ENCODE data around the gene NAT14.

The NAT14 gene

DNA sequence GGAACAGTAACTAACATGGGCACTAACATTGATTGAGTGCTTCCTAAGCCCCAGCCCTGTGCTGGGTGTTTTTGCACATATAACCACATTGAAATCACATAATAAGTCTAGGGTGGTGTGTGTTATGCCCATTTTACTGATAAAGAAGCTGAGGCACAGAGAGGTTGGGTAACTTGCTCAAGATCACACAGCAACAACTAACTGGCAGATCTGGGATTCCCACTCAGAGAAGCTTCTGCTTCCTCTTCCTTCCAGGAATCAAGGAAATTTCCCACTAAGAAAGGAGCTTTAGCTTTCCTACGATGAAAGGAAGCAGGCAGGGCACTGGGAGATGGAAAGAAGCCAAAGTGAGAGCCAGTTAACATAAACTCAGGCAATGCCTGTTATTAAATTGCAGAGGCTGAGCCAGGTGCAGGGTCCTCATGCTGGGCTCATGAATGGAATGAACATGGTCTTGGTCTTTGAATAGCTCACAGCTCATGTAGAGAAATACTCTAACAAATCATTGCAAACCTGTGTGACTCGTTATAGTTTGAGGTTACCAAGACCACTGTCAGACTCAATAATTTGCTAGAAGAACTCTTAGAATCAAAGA, 13.4 kb downstream of the NAT14 start:
- TF ChIP-seq, protein P1, sequence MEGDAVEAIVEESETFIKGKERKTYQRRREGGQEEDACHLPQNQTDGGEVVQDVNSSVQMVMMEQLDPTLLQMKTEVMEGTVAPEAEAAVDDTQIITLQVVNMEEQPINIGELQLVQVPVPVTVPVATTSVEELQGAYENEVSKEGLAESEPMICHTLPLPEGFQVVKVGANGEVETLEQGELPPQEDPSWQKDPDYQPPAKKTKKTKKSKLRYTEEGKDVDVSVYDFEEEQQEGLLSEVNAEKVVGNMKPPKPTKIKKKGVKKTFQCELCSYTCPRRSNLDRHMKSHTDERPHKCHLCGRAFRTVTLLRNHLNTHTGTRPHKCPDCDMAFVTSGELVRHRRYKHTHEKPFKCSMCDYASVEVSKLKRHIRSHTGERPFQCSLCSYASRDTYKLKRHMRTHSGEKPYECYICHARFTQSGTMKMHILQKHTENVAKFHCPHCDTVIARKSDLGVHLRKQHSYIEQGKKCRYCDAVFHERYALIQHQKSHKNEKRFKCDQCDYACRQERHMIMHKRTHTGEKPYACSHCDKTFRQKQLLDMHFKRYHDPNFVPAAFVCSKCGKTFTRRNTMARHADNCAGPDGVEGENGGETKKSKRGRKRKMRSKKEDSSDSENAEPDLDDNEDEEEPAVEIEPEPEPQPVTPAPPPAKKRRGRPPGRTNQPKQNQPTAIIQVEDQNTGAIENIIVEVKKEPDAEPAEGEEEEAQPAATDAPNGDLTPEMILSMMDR (IDR thresholded peaks at IDR 0.05; ENCODE audit: low read depth, low read length, missing control alignments): no peak
- H3K4me3 ChIP-seq (replicated peaks; ENCODE audit: low read depth, low read length): no peak overlapping the region
- DNase-seq (ENCODE audit: extremely low read depth, low read depth): no peak

DNA sequence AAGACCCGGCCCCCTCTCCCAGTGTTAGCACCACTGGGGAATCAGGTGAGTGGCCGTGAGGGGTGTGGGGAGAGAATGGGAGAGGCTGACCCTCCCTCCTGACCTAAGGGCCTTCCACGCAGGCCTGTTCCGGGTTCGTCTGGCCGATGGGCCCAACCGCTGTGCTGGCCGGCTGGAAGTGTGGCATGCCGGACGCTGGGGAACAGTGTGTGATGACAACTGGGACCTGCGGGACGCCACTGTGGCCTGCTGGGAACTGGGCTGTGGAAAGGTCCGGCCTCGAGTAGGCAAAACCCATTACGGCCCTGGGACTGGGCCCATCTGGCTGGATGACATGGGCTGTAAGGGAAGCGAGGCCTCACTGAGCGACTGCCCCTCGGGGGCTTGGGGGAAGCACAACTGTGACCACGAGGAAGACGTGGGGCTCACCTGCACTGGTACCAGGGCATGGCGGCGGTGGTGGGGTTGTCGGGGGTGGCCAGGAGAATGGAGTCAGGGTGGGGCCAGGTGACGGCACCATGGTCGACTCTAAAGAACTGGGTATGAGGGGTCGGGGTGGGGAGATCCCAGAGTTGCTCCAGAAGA, 15.5 kb downstream of the NAT14 start:
- DNase-seq (ENCODE audit: extremely low read depth, low read depth): no peak
- TF ChIP-seq, protein P1 (IDR thresholded peaks at IDR 0.05; ENCODE audit: low read depth, low read length, missing control alignments): no peak
- H3K4me3 ChIP-seq (replicated peaks; ENCODE audit: low read depth, low read length): no peak overlapping the region

DNA sequence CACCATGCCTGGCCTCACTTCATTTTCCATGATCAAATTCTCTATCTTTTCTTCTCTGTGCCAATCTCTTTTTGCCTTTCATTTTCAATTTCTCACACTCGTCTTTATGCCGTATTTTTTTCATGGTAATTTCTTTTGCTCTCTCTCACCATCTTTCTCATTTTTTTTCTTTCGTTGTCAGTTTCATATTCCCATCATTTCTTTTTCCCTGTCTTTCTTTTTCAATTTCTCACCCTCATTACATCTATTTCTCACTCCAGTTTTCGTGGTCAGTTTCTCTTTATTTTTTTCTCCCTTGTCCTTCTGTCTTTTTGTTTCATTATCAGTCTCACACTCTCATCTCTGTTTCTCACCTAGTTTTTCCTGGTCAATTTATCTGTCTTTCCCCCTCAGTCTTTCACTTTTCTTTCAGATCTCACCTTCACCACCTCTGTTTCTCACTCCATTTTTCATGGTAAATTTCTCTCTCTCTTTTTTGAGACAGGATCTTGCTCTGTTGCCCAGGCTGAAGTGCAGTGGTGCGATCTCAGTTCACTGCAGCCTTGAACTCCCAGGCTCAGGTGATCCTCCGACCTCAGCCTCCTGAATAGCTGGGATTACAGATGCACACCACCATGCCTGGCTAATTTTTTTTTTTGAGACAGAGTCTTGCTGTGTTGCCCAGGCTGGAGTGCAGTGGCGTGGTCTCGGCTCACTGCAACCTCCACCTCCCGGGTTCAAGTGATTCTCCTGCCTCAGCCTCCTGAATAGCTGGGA, 17.4 kb downstream of the NAT14 start:
- H3K4me3 ChIP-seq (replicated peaks; ENCODE audit: low read depth, low read length): no peak overlapping the region
- DNase-seq (ENCODE audit: extremely low read depth, low read depth): no peak
- TF ChIP-seq, protein P1 (IDR thresholded peaks at IDR 0.05; ENCODE audit: low read depth, low read length, missing control alignments): no peak

DNA sequence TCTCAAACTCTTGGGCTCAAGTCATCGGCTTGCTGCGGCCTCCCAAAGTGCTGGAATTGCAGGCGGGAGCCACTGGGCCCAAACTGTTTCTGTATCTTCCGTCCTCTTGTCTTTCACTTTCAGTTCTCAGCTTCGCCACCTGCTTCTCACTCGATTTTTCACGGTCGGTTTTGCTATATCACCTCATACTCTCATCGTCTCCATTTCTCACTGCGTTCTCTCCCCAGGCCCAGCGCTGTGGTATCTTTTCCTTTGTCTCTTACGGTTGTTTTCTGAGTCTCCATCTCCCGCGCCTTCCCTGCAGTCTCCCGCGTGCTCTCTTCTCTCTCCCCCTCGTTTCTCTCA, 18.1 kb downstream of the NAT14 start:
- TF ChIP-seq, protein P1 (IDR thresholded peaks at IDR 0.05; ENCODE audit: low read depth, low read length, missing control alignments): no peak
- no peak for DNase-seq (ENCODE audit: extremely low read depth, low read depth)
- no peak overlapping the region for H3K4me3 ChIP-seq (replicated peaks; ENCODE audit: low read depth, low read length)

DNA sequence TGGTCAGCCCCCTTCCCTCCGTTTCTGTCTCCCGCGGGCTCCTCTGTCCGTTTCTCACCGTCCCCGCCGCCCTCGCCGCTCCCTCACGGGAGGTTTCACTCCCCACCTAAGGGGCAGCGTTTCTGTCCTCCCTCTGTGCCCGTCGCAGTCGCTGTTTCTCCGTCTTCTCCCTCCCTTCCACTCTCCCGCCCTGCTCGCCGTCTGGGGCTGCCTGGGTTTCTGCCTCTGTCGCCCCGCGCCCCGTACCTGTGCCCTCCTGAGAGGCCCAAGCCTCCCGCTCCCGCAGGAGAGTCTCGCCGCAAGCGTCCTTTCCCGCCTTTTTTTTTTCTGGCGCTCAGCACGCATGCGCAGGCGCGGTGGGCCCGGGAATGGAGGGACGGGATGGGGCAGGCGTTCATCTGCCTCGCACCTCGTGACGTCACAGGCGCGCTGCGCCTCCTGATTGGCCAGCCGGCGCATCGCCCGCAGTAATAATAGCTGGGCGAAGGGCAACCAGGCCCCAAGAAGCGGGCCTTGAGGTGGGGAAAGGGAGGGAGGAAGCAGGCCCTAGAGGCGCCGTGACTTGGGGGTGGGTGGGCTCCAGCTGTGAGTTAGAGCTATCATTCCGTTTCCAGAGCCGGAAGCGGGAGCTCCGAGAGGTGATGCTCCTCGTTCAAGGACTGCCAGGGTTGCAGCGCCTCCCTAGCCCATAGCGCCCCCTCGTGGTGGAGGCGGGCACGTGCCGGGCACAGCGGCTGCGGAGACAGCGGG, 18.7 kb downstream of the NAT14 start:
- DNase-seq (ENCODE audit: extremely low read depth, low read depth): no peak
- TF ChIP-seq, protein P1 (IDR thresholded peaks at IDR 0.05; ENCODE audit: low read depth, low read length, missing control alignments): peak; percentile 90
- H3K4me3 ChIP-seq (replicated peaks; ENCODE audit: low read depth, low read length): 0 out of 2 replicates have a peak overlapping the region, but pooled peaks have one; percentile 14

DNA sequence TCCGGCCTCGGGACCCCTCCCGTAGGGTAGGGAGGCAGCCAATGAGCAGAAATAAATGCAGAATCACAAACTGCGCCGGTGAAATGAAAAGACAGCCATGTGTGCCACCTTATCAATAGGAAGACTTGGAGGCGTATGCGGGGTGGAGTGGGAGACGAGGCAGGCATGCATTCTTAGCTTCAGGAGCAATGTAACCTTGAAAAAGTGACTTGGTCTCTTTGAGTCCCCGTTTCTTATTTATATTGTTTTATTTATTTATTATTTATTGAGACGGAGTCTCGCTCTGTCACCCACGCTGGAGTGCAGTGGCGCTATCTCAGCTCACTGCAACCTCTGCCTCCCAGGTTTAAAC, 19.2 kb downstream of the NAT14 start:
- TF ChIP-seq, protein P1 (IDR thresholded peaks at IDR 0.05; ENCODE audit: low read depth, low read length, missing control alignments): no peak
- DNase-seq (ENCODE audit: extremely low read depth, low read depth): no peak
- no peak overlapping the region for H3K4me3 ChIP-seq (replicated peaks; ENCODE audit: low read depth, low read length)
